ENCODE results near the gene SPATA20.
A peak's percentile ranks its signal among the peaks of the same experiment; 100 is the strongest.

The SPATA20 gene

GRCh38 chr17:50560185-50560824 lies 13.3 kb downstream of the SPATA20 start, which contains the start of gene CACNA1G:
Gene CACNA1G (plus strand): TSS chr17:50560715. CDS start chr17:50561460, 745 bp downstream.
- peak; percentile 37 for DNase-seq

GRCh38 chr17:50560931-50561745 lies 14.2 kb downstream of the SPATA20 start:
- no peak for DNase-seq

DNA sequence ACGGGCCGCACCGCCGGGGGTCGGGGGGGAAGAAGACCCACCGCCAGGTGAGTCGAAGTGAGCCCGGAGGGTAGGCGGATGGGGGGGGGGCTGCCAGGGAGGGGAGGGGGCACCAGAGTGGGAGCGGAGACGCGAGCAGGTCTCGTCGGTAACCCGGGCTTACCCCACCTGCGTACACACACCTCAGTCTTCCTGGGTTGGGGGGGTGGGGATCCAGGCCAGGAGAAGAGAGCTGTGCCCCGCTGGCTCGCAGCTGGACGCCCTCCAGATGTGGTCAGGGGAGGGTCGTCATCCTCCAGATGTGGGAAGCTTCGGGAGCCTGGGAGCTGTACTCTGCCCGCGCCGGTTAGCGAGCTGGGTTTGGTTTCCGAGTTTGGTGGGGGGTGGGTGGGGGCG lies 14.8 kb downstream of the SPATA20 start:
- no peak for DNase-seq

DNA sequence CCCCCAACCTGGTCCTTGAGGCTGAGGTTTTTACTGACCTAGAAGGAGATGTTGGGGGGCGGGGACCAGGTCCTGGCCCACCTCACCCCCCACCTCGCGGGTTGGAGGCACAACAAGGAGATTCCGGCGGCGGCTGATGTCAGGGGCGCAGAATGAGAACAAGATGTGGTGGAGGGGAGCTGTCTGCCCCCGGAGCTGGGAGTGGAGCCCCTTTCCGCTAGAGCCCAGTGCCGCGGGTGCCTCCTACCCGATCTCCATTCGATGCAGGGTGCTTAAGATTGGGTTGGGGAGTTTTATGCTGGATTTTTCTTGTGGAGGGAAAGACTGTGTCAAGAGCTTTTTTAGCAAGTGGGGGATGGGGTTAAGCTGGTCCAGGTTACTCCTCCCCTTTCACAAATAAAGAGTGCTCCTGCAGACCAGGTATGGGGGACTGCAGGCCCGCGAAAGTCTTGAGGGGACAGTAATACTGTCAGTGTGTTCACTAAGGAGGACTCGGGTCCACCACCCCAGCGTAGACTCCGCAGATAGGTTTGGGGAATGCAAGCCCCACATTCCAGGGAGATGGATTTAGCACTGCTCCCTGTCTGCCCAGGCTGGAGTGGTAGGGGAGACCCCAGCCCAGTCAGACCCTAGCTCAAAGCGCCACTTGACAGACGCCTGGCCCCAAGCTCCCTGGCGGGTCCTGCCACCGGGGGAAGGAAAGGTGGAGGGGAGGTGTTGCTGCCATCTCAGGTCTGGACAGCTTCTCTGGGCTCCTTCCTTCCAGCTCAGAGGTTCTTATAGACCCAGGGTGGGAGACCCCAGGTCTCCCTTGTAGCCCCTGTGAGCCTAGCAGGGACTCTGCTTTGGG lies 15.5 kb downstream of the SPATA20 start:
- no peak for DNase-seq

DNA sequence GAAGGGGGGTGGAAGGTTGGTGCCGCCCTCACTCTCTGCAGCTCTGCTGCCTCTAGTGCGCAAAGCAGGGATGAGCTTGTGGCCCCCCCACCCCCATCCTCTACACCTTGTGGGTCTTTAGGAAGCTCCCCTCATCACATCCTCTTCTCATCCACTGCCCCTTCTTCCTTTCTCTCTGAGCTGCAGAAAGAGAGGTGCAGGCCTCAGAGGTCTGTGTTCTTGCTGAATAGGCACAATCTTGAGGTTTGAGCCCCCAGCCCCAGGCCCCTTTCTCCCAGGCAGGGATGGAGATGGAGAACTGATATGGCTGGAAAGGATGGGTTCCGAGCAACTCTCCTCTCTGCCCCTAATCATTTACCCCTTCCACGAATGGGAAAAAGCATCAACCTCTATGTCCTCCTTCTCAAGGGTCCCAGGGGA lies 16.1 kb downstream of the SPATA20 start:
- DNase-seq: no peak

DNA sequence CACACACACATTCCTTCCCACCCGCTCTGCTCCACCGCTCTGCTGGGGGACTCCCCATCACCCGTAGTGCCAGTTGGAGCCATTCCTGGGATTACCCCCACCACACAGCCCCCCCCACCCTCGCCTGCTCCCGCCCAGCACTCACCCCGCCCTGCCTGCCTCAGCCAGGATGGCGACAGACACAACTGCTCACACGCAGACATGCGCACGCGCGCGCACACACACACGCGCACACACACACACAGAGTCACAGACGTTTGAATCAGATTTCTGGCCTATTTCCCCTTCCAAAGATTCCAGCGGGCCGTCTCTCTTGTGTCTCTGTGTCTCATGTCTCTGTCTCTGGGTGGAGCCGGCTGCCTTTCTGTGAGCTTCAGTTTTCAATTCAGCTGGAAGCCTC lies 17.9 kb downstream of the SPATA20 start:
- no peak for DNase-seq

DNA sequence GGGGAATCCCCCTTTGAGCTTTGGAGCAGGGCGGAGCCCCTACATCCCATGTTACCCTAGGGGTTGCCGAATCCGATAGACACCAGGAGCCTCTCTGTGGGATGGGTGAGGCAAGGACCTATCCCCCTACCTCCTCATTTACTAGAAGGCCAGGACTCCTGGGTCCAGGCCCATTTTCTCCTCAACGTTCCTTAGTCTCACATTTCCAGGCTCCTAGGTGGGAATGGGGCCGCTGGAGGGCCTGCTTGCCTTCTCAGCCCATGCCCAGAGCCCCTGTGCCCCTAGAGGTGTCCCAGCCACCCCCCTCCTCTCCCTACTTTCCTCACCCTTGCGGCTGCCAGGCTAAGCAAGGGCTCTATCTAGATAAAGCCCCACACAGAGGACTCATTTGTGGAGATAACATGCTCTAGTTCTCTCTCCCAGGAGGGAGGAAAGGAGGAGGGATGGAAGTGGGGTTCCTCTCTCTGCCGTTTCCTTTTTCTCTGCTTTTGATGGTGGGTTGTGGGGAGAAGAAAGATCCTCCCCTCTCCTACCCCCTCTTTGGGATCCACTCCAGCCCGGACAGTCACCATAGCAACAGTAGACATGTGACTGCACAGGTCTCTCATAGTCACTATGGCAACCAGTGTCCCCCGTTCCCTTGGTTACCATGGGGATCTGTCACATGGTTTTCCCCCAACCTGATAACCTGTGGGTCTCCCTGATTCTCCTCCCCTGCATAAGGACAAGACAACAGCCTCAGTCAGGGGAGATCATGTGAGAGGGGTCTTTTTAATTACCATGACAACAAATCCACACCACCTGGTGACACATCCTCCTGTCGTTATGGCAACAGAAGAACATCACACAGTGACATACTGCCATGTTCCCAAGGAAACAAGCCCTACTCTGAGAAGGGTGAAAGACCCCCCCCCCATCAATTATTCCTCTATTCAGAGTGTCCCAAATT lies 18.7 kb downstream of the SPATA20 start:
- DNase-seq: no peak

GRCh38 chr17:50566886-50567285 lies 19.9 kb downstream of the SPATA20 start:
- DNase-seq: no peak

DNA sequence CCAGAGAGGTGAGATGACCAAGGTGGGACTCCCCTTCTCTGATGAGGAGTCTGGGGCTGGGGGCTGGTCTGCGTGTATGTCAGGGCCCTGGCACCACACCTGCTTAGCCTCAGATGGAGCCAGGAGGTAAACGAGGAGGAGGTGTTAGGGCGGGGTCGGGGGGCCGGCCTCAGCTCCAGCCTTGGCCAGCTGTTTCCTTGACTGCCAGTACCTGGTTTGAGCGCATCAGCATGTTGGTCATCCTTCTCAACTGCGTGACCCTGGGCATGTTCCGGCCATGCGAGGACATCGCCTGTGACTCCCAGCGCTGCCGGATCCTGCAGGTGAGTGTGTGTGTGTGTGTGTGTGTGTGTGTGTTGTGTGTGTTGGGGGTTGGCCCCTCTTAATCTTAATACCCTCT lies 21.7 kb downstream of the SPATA20 start:
- no peak for DNase-seq

DNA sequence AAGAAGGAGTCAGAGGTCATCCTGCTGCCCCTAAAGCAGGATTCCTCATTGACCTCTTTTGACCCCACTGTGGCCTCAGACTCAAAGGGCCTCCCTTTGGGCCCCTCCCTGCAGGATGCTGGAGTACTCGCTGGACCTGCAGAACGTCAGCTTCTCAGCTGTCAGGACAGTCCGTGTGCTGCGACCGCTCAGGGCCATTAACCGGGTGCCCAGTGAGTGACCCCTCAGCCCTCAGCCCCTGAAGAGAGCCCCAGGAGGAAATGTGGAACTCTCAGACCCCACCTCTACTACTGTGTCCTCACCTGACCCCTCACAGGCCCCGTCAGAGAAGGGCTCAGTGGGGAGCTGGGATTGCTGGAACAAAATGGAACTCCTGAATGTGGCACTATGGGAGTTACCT lies 22.6 kb downstream of the SPATA20 start:
- DNase-seq: no peak

DNA sequence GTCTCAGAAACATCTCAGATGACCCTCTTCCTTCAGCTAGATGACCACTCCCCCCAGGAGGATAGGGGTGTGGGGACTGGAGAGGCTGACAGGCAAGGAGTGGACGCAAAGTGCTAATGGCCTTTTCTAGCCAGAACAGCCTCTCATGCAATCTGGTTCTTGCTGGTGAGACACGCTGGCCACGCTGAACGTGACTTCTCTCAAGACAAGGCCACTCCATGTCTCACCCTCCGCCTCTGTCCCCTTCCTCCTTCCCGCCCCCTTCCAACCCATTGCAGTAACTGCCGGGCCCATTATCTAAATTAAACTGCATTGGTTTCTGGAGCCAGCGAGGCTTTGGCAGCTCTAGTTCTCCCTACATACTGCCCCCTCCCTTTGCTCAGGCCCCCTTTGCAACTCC lies 23.1 kb downstream of the SPATA20 start:
- DNase-seq: no peak

DNA sequence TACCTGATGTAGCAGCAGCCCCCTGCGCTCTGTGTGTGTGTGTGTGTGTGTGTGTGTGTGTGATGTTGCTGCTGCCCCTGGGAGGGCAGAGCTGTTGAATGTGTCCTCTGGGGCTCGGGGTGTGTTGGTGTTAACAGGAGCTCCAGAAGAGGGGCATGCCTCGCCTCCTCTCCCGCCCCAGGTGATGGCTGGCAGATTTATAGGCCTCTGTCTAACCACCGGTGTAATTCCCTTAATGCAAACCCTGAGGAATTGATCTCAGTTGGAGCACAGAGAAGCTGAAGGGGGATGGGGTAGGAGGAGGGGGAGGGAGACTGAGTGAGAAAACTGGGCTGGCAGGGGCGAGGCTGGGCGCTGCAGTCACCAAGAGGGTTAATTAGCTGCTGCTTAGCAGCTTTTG lies 23.6 kb downstream of the SPATA20 start:
- DNase-seq: no peak

DNA sequence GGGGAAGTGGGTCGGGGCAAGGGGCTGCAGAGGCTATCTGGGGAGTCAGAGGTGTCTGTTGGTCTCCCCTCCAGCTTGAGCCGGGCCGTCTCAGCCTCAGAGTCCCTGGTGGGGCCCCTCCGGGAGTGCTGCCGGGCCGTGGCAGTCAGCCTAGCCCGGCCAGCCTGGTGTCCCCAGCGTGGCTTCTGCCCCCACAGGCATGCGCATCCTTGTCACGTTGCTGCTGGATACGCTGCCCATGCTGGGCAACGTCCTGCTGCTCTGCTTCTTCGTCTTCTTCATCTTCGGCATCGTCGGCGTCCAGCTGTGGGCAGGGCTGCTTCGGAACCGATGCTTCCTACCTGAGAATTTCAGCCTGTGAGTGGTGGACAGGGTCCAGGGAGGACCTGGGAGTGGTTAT lies 24.7 kb downstream of the SPATA20 start:
- DNase-seq: no peak

DNA sequence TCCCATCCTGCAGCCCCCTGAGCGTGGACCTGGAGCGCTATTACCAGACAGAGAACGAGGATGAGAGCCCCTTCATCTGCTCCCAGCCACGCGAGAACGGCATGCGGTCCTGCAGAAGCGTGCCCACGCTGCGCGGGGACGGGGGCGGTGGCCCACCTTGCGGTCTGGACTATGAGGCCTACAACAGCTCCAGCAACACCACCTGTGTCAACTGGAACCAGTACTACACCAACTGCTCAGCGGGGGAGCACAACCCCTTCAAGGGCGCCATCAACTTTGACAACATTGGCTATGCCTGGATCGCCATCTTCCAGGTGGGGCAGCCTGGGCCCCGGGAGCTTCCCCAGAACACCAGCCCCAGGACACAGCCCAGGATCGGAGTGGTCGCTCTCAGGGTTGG lies 25.6 kb downstream of the SPATA20 start:
- DNase-seq: no peak

DNA sequence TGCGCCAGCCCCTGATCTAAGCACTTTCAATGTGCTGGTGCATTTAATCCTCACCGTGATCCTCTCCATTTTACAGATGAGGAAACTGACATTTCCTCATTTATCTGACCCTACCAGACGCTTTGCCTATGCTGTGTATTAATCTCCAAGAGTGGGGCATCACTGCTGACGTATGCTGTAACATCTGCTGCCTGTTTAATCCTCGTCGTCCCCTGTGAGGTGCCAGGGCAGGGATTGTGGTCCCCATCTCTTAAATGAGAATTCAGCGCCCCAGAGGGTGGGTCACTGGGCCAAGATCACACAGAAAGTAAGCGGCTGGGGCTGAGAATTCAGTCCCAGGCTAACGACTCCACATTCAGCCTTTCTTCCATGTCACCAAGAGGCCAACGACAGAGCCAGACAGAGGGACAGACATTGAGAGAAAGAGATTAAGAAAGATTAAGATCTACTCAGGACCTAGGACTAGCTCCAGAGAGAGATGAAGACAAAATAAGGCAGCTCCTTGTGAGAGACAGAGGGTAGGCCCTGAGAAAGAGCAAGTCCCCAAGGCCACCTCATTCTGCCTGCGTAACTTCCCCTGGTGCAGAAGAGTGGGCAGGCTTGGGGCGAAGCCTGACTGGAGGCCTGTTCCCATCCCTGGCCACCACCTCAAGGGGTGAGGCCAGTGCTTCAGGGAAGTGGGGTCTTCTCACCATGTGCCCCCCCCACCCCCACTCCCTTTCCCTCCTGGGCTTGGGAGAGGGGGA lies 27.1 kb downstream of the SPATA20 start:
- no peak for DNase-seq

GRCh38 chr17:50575581-50576210 lies 28.7 kb downstream of the SPATA20 start:
- DNase-seq: no peak

GRCh38 chr17:50576864-50577263 lies 29.9 kb downstream of the SPATA20 start:
- DNase-seq: no peak

GRCh38 chr17:50577451-50577954 lies 30.5 kb downstream of the SPATA20 start:
- DNase-seq: no peak

- no peak for DNase-seq
These were observed 31.2 kb downstream of the SPATA20 start for GRCh38 chr17:50578173-50578572.

DNA sequence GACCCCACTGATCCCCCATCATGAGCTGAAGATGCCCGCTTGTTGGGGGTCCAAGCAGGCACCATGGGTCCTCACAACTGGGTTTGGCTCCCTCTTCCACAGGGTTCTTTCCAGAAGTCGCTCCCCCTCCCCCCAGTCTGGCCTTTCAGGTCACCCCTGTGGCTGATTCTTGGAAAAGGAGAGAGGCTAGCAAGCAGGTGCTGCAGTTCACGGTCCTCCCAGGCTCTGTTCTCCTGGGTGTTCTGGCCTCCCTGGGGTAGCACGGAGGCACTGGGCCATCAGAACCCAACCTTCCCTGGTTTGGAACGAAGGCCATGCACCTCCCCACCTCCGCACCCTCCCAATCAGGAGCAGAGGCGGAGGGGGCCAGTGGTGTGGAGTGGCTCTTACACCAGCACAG lies 32.4 kb downstream of the SPATA20 start:
- no peak for DNase-seq

DNA sequence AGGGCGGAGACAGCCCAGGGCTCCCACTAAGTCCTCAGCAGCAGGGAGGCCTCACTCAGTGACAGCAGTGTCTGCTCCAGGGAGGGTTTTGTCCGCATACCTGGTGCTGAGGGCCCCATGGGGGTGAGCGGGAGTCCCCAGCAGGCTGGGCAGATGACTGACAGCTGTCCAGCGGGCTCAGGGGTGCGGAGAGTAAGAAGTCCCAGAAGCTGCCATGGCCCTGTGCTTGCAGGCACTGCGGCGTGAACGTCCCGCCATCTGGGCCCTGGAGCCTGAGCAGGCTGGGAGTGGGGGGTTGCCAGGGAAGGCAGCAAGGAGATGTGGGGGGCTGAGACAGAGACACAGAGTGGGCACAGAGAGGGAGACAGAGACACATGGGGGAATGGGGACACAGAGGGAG lies 33.7 kb downstream of the SPATA20 start:
- no peak for DNase-seq
